DND-41 (cell line): ENCODE measurements around the gene LRRN4.

Source experiments
- ATAC-seq: fragments of 200-7000 bp; cut with Tn5 transposase; 3 replicates; pipeline ENCODE4 v1.9.1; 2021; ENCODE audit warnings: low read depth; ENCODE audit not compliant: insufficient read depth
- DNase-seq: peaks from one replicate; pipeline ENCODE4 v3.0.0-alpha.2; 2020
- H2AFZ ChIP-seq: 2 replicates; pipeline ENCODE4 v1.6.0; 2012; ENCODE audit warnings: low read depth, low read length
- H3K27ac ChIP-seq: 2 replicates; pipeline ENCODE4 v1.5.1; 2012; ENCODE audit warnings: low read length, inconsistent platforms
- H3K27me3 ChIP-seq: fragments of 200-600 bp; sonication (generic); 2 replicates; pipeline ENCODE4 v1.6.0; 2012; ENCODE audit warnings: low read length, mild to moderate bottlenecking, inconsistent platforms; ENCODE audit not compliant: insufficient read depth, poor library complexity
- H3K36me3 ChIP-seq: 2 replicates; pipeline ENCODE4 v1.5.1; 2012; ENCODE audit warnings: low read length, inconsistent platforms; ENCODE audit not compliant: insufficient read depth
- H3K4me1 ChIP-seq: 2 replicates; pipeline ENCODE4 v1.5.1; 2012; ENCODE audit warnings: mild to moderate bottlenecking, low read length; ENCODE audit not compliant: insufficient read depth
- H3K4me2 ChIP-seq: 2 replicates; pipeline ENCODE4 v1.6.0; 2012; ENCODE audit warnings: mild to moderate bottlenecking, moderate library complexity, low read length, inconsistent platforms; ENCODE audit not compliant: insufficient read depth
- H3K4me3 ChIP-seq, 2 experiments: fragments of 200-600 bp in 1 of 2; shearing (Covaris generic) in 1 of 2; 2 replicates each; pipeline ENCODE4 v1.5.1; 2012 to 2016; ENCODE audit warnings: inconsistent platforms in 2 of 2, low read length in 2 of 2, mild to moderate bottlenecking in 2 of 2, low read depth in 1 of 2, moderate library complexity in 1 of 2
- H3K79me2 ChIP-seq: 2 replicates; pipeline ENCODE4 v1.6.0; 2012; ENCODE audit warnings: low read length, inconsistent platforms; ENCODE audit not compliant: insufficient read depth
- H3K9ac ChIP-seq: 2 replicates; pipeline ENCODE4 v1.6.0; 2012; ENCODE audit warnings: low read depth, mild to moderate bottlenecking, inconsistent platforms, low read length, moderate library complexity
- H3K9me3 ChIP-seq: 2 replicates; pipeline ENCODE4 v1.5.1; 2012; ENCODE audit warnings: low read length, moderate library complexity, mild to moderate bottlenecking, inconsistent platforms; ENCODE audit not compliant: insufficient read depth, severe bottlenecking
- H4K20me1 ChIP-seq: 2 replicates; pipeline ENCODE4 v1.6.0; 2012; ENCODE audit warnings: low read length; ENCODE audit not compliant: insufficient read depth
- EZH2 ChIP-seq: IDR thresholded peaks from 3 replicates; pipeline ENCODE4 v1.6.1; 2012; ENCODE audit warnings: borderline replicate concordance, low read depth, mild to moderate bottlenecking, moderate library complexity, low read length, inconsistent platforms; ENCODE audit not compliant: severe bottlenecking
- TF ChIP-seq, protein P1 (sequence below): IDR thresholded peaks from 2 replicates; pipeline ENCODE4 v1.5.1; 2012; ENCODE audit warnings: borderline replicate concordance, low read length, moderate library complexity, mild to moderate bottlenecking; ENCODE audit not compliant: poor library complexity, severe bottlenecking; ENCODE audit errors: extremely low read depth

The LRRN4 gene

DNA sequence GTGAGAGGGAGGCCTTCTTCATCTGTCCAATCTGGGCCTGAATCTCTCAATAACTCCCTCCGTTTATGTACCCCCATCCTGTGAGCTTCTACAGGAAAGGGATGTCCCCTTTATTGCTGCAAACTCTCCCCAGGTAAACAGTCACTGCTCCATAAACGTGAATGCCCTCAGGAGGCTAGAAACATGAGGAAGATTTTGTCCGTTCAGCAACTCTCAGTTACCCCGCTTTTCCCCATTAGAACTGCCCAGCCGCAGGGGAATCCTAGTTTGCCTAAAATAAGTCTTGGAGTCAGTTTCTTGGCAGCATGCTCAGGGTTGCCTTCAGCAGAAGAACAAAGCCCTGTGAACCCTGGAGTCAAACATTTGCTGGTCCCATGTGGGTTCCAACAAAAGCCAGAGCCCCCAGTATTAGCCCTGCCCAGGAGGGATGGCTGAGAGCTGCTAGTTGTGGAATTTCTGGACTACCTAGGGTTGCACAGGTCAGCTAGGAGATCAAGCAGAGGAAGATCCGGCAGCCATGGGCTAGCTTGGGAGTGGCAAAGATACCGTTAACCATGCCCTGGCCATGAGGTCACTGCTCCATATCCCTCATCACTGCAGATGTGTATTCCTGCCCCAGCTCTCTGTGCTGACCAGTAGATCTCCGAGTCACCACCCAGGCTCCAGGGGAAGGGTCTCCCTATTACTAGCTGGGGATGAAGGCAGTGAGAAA is 640 bp downstream of the LRRN4 start:
- Histone ChIP-seq H3K27ac (no peak overlapping the region), H3K79me2 (no peaks in the 10 kb centered on the region), H4K20me1 (no peaks in the 10 kb centered on the region; the same call in 1 of the 2 replicates), H3K4me3 (no peak overlapping the region), H3K4me2 (no peak overlapping the region), H3K9ac (no peak overlapping the region), H2AFZ (no peak overlapping the region), H3K4me1 (no peaks in the 10 kb centered on the region), H3K27me3 (no peaks in the 10 kb centered on the region), H3K9me3 (no peaks in the 10 kb centered on the region), H3K36me3 (no peaks in the 10 kb centered on the region)
- DNase-seq = no peak
- TF ChIP-seq, protein P1, sequence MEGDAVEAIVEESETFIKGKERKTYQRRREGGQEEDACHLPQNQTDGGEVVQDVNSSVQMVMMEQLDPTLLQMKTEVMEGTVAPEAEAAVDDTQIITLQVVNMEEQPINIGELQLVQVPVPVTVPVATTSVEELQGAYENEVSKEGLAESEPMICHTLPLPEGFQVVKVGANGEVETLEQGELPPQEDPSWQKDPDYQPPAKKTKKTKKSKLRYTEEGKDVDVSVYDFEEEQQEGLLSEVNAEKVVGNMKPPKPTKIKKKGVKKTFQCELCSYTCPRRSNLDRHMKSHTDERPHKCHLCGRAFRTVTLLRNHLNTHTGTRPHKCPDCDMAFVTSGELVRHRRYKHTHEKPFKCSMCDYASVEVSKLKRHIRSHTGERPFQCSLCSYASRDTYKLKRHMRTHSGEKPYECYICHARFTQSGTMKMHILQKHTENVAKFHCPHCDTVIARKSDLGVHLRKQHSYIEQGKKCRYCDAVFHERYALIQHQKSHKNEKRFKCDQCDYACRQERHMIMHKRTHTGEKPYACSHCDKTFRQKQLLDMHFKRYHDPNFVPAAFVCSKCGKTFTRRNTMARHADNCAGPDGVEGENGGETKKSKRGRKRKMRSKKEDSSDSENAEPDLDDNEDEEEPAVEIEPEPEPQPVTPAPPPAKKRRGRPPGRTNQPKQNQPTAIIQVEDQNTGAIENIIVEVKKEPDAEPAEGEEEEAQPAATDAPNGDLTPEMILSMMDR = no peak
- no peak for TF ChIP-seq EZH2
- ATAC-seq = no peak

DNA sequence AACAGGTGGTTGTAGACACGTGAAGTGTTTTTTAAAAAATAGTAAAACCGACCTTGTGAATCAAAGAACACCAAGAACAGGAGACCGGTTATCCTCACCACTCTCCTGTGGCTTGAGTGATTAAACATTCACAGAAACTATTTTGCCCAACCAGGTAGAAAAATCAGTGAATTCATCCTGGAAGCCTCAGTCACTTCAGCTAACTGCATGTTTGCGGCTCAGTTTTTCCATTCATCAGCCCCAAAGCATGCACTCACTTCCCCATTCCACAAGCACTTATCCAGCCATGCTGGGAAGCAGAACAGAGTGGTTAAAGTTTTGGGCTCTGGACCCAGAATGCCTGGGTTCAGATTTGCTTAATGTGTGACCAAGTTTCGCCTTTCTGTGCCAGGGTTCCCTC is 2.4 kb downstream of the LRRN4 start:
- Histone ChIP-seq H3K27me3 (no peaks in the 10 kb centered on the region), H3K4me3 (no peak overlapping the region), H3K36me3 (no peaks in the 10 kb centered on the region), H3K9ac (no peak overlapping the region), H3K79me2 (no peaks in the 10 kb centered on the region), H2AFZ (no peak overlapping the region), H3K27ac (no peak overlapping the region), H4K20me1 (no peaks in the 10 kb centered on the region; the same call in 1 of the 2 replicates), H3K4me1 (no peaks in the 10 kb centered on the region), H3K9me3 (no peaks in the 10 kb centered on the region), H3K4me2 (no peak overlapping the region)
- TF ChIP-seq, protein P1 = no peak
- TF ChIP-seq EZH2 = no peak
- ATAC-seq (no peak), DNase-seq (no peak)

DNA sequence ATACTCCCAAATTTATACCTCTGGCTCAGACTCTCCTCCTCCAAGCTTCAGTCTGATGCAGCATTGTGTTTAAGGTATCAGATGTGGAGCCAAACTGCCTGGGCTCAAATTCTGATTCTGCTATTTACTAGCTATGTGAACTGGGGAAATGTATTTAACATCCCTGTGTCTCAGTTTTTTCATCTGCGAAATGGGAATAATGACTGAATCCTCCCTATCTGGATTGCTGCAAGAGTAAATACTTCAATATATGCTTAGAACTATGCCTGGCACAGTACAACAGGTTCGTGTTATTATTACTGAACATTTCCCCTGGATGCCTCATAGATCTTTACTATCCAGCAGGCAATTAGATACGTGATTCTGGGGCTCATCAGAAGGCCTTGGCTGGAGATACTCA is 5.5 kb downstream of the LRRN4 start:
- H2AFZ ChIP-seq = no peak overlapping the region
- H3K27me3 ChIP-seq = no peaks in the 10 kb centered on the region
- no peak overlapping the region for H3K4me2 ChIP-seq
- H3K4me3 ChIP-seq = no peak overlapping the region
- H3K4me1 ChIP-seq = no peaks in the 10 kb centered on the region
- no peaks in the 10 kb centered on the region; the same call in 1 of the 2 replicates for H4K20me1 ChIP-seq
- H3K9ac ChIP-seq = no peak overlapping the region
- TF ChIP-seq, protein P1 = no peak
- no peak for TF ChIP-seq EZH2
- no peaks in the 10 kb centered on the region for H3K79me2 ChIP-seq
- DNase-seq (no peak), ATAC-seq (no peak)
- H3K27ac ChIP-seq = no peak overlapping the region
- H3K9me3 ChIP-seq = no peaks in the 10 kb centered on the region
- H3K36me3 ChIP-seq = no peaks in the 10 kb centered on the region
